Stimulated activated CD4-positive, alpha-beta T cell treated with anti-CD3 and anti-CD28 coated beads, Interleukin-12 subunit alpha, Interleukin-12 subunit beta, amount 100 ng/mL, for 48 hours (primary cell): ENCODE measurements around the gene NME7.
A peak's percentile ranks its signal among the peaks of the same experiment; 100 is the strongest.
"Not testable (repeated sequence)": the region's sequence is repeated elsewhere in the genome, so short reads cannot be mapped to it uniquely, and the experiment has no call there.

Experiments
- DNase-seq, 3 donors: peaks; one replicate each; pipeline ENCODE4 v3.0.0-alpha.2; 2020; ENCODE audit warnings: low read depth in 2 of 3, low spot score in 1 of 3

The NME7 gene

GRCh38 chr1:169345511-169345910 is 22.1 kb downstream of the NME7 start:
- DNase-seq = no peak

GRCh38 chr1:169342096-169342495 is 25.5 kb downstream of the NME7 start:
- DNase-seq = not testable (repeated sequence)

GRCh38 chr1:169340882-169341281 is 26.7 kb downstream of the NME7 start:
- DNase-seq = no peak

- DNase-seq = no peak
These were observed 27.8 kb downstream of the NME7 start for GRCh38 chr1:169339773-169340172.

- DNase-seq = no peak
These were observed 29.0 kb downstream of the NME7 start for GRCh38 chr1:169338617-169339016.

- DNase-seq = not testable (repeated sequence)
These were observed 30.5 kb downstream of the NME7 start for GRCh38 chr1:169336947-169337715.

- DNase-seq = not testable (repeated sequence)
These were observed 32.9 kb downstream of the NME7 start for GRCh38 chr1:169334727-169335126.

GRCh38 chr1:169330927-169331326 is 36.7 kb downstream of the NME7 start:
- no peak for DNase-seq

- DNase-seq = no peak
These were observed 38.2 kb downstream of the NME7 start for GRCh38 chr1:169329383-169329782.

- DNase-seq = no peak
These were observed 39.7 kb downstream of the NME7 start for GRCh38 chr1:169327875-169328274.

GRCh38 chr1:169326956-169327268 is 40.7 kb downstream of the NME7 start:
- DNase-seq = no peak

- DNase-seq = no peak
These were observed 41.2 kb downstream of the NME7 start for GRCh38 chr1:169326261-169326955.

- no peak for DNase-seq
These were observed 42.5 kb downstream of the NME7 start for GRCh38 chr1:169325117-169325516.

GRCh38 chr1:169322138-169322537 is 45.5 kb downstream of the NME7 start:
- no peak for DNase-seq

GRCh38 chr1:169321539-169321938 is 46.1 kb downstream of the NME7 start:
- no peak for DNase-seq

GRCh38 chr1:169318536-169319244 is 48.9 kb downstream of the NME7 start:
- no peak for DNase-seq

- no peak for DNase-seq
These were observed 51.0 kb downstream of the NME7 start for GRCh38 chr1:169316556-169316955.

- DNase-seq = peak; percentile 8 to 27 (median 11)
These were observed 55.3 kb downstream of the NME7 start for GRCh38 chr1:169312084-169312954.

GRCh38 chr1:169309178-169310166 is 58.1 kb downstream of the NME7 start:
- no peak for DNase-seq
